Stimulated activated CD8-positive, alpha-beta memory T cell treated with anti-CD3 and anti-CD28 coated beads, Interleukin-7, amount 100 ng/mL, for 48 hours (primary cell): Measurements from ENCODE around the gene CCDC57.

ENCODE experiments used
- DNase-seq, 2 donors: peaks; one replicate each; pipeline ENCODE4 v3.0.0-alpha.2; 2020; ENCODE audit warnings: low read depth in 1 of 2; ENCODE audit errors: extremely low read depth in 1 of 2

The CCDC57 gene

DNA sequence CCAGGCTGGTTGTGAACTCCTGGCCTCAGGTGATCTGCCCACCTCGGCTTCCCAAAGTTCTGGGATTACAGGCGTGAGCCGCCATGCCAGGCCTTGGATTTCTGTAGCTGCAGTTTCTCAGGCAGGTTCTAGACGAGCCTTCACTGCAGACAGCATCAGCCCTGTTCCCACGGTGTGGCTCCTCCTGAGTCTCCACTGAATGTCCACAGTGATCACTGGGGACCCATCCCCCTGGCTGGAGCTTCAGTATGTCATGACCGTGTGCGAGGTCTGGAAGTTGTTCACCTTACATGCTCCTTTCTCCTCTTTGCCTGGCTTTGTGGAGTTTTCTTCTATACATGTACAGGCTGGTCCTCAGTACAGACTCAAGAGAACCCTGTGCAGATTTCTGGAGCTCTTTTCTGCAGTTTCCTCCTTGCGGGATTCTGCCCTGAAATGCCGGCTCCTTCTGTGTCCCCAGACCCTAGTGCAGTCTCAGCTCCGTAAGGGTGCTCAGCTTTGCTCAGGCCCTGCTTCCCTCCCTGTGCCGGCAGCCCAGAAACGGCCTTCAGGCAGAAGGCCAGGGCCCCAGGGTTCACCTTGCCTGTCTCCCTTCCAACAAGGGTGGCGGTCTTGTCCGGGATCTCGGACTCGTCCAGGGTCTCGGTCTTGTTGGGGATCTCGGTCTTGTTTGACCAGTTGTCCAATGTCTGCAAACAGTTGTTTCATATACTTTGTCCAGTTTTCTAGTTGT lies 100.3 kb downstream of the CCDC57 start:
- DNase-seq, result no peak

GRCh38 chr17:82110298-82110697 lies 102.3 kb downstream of the CCDC57 start:
- DNase-seq, result no peak

- DNase-seq, result no peak
Measured at GRCh38 chr17:82108961-82109475, 103.6 kb downstream of the CCDC57 start.

- DNase-seq, result no peak
Measured at GRCh38 chr17:82108496-82108945, 104.1 kb downstream of the CCDC57 start.

DNA sequence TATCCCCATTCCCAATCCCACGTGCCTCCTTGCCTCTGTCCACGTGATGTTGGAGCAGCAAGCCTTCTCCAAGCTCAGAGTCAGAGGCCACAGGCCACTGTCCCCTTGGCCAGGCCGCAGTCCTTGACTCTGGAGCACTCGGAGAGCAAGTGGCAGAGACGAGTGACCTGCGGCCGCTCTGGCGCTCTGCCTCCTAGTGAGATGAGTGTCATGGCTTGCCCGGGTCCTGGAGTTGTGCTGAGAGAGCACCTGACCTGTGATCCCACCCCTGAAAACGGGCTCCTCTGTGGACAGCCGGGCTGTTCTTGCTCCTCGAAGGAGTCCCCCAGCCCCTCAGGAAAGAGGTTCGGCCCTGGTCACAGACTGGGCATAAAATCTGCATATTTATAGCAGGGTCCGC lies 104.6 kb downstream of the CCDC57 start:
- DNase-seq, result no peak

DNA sequence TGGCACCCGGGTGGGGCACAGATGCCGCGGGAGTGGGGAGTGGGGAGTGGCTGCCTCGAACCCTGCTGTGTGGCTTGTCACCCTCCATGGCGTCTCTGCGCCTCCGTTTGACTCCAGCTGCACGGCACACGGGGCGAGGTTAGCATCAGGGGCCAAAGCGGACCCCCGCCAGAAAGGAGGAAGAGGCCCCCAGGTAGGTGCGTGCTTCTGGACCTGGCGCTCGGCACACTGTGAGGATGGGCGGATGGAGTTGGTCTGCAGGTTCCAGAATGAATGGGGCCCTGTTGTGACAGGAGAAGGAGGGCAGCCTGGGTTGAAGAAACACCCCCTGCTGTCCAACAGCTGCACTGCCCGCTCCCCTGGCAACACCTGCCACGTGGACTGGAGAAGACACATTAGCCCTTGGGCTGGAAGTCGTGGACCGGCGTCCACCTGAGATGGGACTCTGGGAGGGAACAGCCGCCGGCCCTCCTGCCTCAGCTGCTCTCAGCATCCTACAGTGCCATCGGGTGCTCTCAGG lies 105.2 kb downstream of the CCDC57 start:
- DNase-seq, result no peak

GRCh38 chr17:82106688-82107305 lies 105.8 kb downstream of the CCDC57 start:
- no peak for DNase-seq

- peak; percentile 36 to 61 for DNase-seq
Measured at GRCh38 chr17:82105882-82106687, 106.6 kb downstream of the CCDC57 start.

GRCh38 chr17:82105417-82105881 lies 107.2 kb downstream of the CCDC57 start:
- DNase-seq, result no peak

GRCh38 chr17:82104797-82105416 lies 107.7 kb downstream of the CCDC57 start:
- no peak for DNase-seq

DNA sequence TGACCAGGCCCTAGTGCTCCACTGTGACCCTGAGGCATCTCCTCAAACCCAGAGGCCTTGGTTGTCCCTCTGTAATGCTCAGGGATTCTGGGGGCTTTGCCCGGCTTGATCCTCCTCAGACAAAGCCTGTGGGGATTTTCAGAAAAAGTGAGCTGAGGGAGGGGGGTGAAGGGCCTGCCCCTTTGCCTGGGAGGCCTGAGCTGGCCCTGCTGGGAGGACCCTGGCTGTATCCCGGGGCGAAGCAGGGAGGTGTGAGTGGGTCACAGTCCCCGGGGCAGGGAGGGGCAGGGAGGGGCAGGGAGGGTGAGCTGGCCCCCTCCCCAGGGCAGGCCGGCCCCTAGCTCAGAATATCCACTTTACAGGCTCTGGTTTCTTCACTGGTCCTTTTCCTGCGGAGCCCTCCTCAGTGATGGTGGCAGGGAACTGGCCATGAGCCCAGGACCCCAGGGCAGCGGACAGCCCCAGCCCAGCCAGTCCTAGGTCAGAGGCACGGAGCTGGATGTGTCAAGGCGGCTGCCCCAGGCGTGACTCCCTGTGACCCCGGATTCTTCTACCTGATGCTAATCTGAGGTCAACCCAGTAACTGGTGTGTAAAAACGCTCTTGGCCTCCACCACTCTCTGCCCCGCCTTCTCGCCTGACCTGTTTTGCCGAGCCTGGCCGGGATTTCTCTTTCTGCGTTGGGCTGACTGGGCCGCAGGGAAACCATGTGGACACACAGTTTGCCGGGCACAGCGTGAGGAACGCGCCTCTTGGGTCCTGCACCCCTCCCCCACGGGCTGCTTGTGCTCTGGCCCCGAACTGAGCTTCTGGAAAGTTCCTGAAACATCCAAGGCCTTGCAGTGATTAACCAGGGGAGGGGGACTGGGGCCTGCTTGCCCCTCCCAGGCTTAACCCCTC lies 108.8 kb downstream of the CCDC57 start:
- DNase-seq, result no peak

- no peak for DNase-seq
Measured at GRCh38 chr17:82101767-82102679, 110.6 kb downstream of the CCDC57 start.

GRCh38 chr17:82101301-82101715 lies 111.3 kb downstream of the CCDC57 start:
- DNase-seq, result no peak

DNA sequence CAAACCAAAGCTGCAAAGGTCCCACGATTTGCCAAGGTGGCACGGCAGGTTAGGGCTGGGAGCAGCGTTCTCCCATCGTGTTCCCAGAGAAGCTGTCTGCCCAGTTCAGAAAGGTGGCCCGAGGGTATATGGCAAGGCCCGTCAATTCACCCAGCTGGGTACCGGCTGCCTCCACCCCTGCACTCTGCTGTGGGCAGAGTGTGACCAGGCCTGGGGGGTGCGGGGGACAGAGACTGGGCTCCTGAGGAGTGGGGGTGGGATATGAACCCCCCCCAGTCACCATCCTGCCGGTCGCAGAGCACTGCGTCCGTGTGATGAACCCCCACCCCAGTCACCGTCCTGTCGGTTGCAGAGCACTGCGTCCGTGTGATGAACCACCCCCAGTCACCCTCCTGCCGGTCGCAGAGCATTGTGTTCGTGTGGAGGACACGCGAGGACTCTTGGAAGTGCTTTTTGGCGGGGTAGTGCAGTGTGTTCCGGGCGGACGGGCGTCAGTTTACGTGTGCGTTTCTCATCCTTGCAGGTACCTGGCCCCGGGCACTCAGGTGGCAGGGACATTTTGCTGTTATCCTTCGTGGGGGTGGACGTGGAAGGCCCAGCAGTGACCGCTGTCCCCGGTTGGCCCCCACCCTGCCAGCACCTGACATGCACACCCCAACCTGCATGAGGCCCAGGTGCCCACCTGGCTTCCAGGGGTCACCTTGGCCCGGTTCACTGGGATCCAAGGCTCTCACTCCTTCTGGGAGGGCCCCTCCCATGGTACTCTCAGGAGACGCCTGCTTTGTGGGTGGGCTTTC lies 111.9 kb downstream of the CCDC57 start:
- no peak for DNase-seq

- no peak for DNase-seq
Measured at GRCh38 chr17:82098939-82099763, 113.5 kb downstream of the CCDC57 start.

DNA sequence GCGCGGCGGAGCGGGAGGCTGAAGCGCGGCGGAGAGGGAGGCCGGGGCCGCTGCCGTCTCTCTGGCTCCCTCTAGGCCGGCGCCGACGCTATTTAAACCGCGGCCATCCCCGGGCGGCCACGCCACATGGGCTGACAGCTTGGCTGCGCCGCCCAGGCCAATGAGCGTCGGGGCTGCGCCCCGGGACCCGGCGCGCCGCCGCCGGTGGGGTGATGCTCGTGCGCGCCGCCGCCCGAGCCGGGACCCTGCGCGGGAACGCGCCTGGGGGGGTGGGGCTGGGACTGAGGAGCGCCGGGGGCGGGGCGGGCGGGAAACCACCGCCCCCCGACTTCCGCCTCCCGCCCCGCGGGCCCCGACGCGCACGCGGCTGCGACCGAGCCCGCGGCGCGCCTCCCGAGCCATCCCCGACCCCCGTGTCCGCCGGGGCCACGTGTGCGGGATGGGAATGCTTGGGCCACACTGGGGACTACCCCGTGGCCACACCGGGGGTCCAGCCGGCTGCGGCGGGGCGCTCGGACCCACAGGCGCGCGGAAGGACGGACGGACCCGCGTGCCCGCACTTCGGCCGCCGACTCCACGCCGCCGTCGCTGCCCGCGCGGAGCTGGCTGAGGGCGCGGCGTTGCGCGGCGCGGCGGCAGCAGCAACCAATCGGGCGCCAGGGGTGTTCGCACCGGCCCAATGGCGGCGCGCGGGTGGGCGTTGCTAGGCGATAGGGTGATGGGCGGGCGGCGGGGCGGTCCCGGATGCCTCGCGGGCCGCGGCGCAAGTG lies 114.3 kb downstream of the CCDC57 start, which contains the start of gene FASN:
TSS of gene FASN (minus strand) at position 68 of the 770 bp plus-strand sequence. CDS start 1,791 bp downstream, outside the sequence.
- peak; percentile 87 to 91 for DNase-seq
